Stimulated activated CD4-positive, alpha-beta T cell treated with anti-CD3 and anti-CD28 coated beads, Interleukin-4, amount 100 ng/mL, for 4 hours (primary cell): ENCODE results near the gene WWC2.
"Not testable (repeated sequence)": the region's sequence is repeated elsewhere in the genome, so short reads cannot be mapped to it uniquely, and the experiment has no call there.

Source experiments
- DNase-seq, 2 experiments: peaks; one replicate each; pipeline ENCODE4 v3.0.0-alpha.2; 2020

The WWC2 gene

DNA sequence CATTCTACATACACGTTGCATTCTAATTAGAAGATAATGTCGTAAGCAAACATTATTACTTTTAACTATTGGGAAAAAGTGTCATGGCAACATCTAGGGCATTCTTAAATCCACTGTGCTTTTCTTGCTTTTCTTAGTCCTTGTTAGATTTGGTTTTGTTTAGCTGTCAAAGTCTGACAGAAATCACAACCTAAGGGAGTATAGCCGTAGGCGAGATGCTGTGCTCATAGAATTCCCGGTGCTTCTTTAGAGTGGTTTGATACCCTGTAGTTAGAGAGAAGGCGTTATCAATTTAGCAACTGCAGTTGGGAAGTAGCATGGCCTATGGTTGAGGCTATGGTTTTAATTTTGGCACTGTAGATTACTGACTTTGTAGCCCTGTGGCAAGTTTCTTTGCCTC, 45.7 kb downstream of the WWC2 start:
- no peak for DNase-seq

DNA sequence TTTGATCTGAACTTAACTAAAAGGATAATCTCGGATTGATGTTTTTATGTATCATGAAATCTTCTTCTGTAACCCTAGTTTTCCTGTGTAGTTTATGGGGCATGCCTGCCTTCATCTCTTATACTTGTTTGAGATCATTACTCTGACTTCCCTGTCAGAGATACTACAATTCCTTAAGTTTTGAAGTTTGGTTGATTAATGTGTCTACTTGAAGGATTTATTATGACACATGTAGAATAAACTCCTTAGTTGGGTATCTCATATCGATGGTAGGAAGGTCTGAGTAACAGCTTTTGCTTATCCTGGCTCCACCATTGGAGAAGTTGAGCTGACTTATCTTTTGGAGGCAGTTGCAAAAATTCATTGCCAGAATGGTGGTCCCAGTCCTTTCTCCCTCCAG, 46.7 kb downstream of the WWC2 start:
- no peak for DNase-seq

DNA sequence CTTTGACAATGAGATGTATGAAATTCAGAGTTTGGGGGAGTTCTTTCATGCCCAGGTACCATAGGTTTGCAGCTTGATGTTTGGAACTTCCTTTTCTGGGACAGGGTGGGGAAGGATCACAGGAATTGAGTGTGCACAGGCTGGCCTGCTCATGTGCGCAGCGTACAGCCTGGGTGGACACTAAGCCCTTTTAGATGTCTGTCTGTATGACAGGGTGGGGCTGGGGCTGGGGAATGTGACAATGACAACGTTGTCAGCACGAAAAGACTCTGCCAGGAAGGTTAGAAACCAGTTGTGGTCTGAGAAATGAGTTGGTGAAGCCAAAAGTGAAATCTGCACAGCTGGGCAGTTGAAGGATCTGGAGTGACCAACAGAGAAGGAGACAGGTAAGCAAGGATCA, 47.4 kb downstream of the WWC2 start:
- DNase-seq, result no peak

DNA sequence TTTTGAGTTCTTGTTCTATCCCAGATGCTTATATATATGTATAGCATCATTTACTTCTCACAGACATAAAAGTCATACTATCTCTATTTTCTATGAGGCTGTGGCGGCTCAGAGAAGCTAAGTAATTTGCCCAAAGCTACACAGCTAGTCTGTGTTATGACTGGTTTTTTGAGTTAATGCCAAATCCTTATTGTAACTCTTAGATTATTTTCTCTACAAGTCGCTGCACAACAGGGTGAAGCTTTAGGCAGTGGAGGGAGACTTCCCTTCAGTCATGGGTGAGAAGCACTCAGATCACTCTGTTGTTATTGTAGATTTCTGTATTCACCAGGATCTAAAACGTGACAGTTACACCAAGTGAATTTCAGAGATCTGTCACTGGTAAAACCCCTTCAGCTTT, 48.1 kb downstream of the WWC2 start:
- DNase-seq, result no peak

DNA sequence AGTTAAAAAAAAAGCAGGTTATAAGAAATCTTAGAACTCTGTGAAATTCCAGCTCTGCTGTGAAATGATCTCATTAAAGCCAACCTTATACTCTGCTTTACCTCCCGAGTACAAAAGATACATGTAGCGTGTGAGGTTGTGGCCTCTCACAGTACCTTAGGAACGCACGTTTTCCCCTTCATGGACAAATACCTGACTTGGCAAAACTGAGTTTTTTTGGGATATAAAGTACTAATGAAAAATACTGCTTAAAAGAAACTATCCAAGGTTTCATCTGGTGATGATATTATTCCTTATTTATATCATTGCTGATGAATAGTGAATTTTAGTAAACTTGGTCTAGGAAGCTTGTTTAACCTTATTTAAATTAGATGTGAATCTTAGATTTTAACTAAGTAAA, 48.9 kb downstream of the WWC2 start:
- DNase-seq, result no peak

DNA sequence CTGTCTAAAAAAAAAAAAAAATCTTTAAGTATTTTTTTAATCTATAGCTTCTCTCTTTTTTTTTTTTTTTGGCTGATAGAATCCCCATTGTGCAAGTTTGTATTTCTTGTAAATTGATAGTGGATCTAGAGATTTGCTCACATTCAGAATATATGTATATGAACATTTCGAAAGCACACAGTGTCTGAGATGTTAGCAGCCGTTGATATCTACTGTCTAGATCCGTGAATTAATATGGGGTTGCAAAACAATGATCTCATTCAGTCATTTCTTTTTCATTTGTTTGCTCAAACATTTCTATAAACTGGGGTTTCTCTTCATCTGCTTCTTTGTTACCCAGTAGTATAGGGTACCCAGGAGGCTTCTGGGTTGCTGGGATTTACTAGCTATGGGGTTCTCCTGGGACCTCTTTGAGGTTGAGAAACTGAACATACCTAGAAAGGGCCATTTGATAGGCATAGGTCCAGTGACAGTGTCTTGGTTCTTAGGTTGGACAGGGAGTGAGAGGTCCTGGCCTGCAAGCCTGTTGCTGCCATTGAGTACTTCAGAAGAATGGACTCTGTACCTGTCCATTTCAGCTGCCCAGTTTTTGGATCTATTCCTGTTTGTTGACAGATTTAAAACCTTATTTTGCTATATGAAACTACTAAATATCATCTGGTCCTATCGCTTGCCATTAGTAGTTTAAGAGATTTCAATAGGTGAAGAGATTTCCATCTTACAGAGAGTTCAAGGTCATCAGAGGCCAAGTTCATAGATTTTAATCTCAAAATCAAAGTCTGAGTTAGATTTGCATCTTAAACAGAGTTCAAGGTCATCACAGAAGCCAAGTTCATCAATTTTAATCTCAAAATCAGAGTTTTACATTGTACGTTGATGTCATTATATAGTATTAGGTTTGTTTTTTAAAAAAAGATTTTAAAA, 50.8 kb downstream of the WWC2 start:
- no peak for DNase-seq

DNA sequence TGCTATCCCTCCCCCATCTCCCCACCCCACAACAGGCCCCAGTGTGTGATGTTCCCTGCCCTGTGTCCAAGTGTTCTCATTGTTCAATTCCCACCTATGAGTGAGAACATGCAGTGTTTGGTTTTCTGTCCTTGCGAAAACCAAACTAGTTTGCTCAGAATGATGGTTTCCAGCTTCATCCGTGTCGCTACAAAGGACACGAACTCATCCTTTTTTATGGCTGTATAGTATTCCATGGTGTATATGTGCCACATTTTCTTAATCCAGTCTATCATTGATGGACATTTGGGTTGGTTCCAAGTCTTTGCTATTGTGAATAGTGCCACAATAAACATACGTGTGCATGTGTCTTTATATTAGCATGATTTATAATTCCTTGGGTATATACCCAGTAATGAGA, 51.6 kb downstream of the WWC2 start:
- not testable (repeated sequence) for DNase-seq

DNA sequence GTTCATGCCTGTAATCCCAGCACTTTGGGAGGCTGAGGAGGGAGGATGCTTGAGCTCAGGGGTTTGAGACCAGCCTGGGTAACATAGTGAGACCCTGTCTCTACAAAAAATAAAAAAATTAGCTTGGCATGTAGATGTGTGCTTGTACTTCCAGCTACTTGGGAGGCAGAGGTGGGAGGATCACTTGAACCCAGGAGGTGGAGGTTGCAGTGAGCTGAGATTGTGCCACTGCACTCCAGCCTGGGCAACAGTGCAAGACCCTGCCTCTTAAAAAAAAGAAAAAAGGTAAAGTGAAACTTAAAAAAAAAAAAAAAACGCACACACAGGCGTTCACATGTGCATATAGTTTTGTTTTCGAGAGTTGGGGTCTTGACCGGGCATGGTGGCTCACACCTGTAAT, 53.2 kb downstream of the WWC2 start:
- not testable (repeated sequence) for DNase-seq

DNA sequence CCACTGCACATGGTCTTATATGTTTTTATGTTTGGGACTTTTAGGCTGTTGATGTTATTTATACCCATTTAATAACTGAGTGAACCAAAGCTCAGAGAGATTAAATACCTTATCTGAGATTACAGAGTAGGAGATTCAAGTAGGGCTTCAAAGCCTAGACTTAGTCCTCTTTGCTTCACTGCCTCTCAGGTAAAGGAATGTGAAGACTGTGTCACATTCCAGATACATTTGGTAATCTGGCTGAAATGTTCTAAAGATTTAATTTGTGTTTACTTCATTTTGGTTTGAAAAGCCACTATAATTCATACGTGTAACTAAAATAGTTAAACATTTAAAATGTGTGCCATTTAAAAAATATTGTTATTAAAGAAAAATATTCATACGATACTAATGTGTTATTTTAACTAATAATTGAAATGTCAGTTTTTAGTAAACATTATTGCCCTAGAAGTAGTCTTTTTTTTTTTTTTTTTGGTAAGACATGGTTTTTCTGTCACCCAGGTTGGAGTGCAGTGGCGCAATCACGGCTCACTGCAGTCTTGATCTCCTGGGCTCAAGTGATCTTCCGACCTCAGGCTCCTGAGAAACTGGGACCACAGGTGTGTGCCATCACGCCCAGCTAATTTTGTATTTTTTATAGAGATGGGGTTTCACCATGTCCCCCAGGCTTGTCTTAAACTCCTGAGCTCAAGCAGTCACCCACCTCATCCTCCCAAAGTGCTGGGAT, 54.3 kb downstream of the WWC2 start:
- DNase-seq, result no peak

GRCh38 chr4:183154701-183155391, 55.8 kb downstream of the WWC2 start:
- DNase-seq, result no peak

- no peak for DNase-seq
These were observed 56.6 kb downstream of the WWC2 start for GRCh38 chr4:183155450-183156184.

DNA sequence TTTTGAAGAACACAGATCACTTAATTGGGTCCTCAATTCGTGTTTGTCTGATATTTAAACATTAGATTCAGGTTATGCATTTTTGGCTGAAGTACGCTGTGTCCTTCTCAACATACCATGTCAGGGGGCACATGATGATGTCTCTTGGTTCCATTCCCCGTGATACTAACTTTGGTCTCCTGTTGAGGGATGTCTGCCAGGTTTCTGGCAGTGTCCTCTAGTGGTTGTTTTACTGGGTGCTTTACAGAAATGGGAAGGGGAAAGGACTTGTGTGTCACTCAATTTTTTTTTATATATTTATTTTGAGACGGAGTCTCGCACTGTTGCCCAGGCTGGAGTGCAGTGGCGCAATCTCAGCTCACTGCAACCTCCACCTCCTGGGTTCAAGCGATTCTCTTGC, 58.2 kb downstream of the WWC2 start:
- DNase-seq, result no peak

DNA sequence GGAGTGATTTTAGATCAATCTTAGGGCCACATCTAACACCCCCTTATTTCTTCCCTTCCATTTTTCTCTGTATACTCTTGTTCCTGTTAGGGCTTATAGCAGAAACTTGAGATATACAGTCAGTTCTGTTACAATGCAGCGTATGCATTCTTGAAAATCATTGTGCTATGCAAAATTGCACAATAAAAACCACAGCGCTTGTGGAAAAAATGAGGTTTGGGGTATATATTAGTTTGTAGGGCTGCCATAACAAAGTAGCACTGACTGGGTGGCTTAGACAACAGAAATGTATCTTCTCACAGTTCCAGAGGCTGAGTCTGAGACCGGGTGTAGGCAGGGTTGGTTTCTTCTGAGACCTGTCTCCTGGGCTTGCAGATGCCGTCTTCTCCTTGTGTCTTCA, 59.0 kb downstream of the WWC2 start:
- DNase-seq, result no peak

- DNase-seq, result no peak
These were observed 62.6 kb downstream of the WWC2 start for GRCh38 chr4:183161630-183162029.

GRCh38 chr4:183163135-183163534, 64.1 kb downstream of the WWC2 start:
- DNase-seq, result no peak

DNA sequence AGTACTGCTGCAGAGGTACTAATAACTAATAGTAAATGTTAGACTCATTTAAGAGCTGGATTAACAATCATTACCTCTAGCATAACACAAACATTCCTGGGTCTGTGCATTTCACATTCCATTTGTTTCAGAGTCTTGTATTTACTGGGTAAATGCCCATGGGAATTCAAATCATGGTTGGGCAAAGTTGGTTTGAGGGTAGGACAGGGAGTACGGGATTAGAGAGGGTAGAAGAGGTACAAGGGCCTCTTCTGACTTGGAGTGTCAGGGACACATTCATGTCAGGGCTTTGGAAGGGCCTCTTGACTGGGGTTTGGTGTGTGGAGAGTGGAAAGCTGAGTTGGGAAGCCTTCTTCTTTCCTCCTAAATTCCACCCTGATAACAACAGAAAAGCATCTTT, 65.9 kb downstream of the WWC2 start:
- DNase-seq, result no peak

DNA sequence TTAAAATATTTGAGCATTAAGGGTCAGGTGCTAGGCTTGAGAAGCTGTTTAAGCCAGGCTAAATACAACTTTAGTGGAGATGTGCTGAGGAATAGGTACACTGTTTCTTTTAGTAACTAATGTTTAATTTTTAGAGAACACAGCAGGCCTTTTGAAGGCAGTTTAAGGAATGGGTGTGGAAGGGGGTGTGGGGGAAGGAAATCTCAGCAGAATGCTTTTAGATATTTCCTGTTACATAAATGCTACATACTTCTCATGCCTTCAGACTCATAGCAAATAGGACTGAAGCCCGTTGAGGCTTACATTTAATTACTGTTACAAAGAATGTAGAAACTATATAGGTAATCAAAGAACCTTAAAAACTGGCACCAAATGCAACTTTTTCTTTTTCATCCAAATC, 66.3 kb downstream of the WWC2 start:
- no peak for DNase-seq

DNA sequence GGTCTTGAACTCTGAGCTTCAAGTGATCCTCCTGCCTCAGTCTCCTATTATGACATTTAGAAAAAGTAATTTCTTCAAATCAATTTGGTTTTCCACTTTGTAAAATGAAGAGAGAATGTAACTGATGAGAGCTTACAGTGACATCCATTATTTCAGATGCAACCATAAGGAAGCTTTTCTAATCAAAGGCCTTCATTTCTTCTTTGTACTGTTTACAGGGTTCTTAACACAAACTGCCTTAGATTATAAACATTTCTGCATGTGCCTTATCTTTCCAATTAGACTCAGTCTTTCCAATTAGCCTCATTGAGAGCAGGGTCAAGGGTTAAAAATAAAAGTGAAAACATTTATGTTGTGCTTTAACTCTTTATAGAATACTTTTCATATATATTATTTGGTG, 71.8 kb downstream of the WWC2 start:
- DNase-seq, result no peak

DNA sequence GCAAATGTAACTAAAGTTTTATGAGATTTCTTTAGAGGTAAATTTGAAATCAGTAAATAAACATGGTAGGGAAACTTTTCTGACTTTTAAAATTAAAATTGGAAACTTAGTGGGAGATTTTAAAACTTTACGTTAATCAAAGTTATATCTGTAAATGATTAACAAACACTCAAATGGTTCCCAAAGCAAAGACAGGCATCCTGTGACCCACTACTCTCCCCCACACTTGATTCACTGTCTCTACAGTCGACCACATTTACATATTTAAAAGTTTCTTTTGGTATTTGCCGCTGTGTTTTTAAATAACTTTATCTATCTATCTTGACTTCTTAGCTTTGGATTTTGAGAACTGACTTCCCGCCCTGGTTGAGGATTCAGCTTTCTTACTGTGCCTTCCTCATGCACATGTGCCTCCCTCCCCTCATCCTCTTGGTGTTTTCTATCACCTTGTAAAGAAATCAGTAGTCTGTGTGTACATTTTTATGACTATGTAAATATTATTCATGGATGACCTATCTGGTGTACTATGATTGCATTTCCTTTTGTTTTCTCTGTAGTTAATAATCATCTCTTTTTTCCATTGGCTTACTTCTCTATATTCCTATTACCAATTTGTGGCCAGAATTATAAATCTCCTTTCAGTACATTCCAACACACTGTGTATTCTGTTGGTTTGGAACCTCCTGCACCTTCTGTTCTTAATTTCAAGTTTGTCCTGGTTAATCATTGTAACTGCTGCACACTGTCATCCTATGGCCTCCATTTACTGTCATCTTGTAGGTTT, 72.6 kb downstream of the WWC2 start:
- no peak for DNase-seq

- no peak for DNase-seq
These were observed 73.8 kb downstream of the WWC2 start for GRCh38 chr4:183172881-183173280.

DNA sequence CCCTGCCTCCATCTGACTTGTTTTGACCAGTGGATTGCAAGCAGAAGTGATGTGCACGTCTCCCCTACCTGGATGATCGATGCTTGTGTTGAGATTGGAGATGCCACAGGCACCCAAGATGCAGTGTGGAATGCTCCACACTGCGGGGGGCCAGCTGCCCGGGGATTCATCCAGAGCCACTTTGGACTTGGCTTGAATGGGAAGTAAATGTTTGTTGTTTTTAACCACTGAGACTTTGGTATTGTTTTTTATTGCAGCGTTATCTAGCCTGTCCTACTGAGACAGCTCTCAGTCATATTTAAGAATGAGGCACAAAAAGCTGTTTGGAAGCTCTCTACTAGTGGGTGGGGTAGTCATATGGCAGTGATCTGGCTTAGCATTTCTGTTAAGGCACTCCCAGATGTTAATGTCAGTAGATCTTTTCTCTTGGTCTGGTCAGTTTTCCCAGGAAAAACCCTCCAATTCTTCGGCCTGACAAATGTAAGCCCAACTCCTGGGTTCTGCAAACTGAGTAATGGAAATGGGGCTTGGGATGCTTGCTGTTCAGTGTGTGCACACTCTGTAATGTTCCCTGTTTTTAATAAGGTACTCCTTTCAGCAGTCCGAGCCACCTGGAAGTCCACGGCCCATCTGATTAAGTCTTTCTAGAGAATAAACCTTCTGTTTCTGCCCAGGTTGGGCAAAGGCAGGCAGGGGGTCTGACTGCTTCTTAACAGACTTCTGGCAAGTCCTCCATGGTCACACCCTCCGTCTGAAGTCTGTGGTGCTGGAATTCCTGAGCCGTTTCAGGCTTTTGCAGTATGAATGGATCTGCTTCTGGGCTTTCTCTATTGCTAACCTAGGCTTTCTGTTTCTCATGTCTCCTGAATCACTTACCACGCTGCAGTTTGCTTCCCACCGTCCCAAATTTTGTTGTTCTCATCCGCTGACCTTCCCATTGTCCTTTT, 74.8 kb downstream of the WWC2 start:
- DNase-seq, result no peak
